HG03469 (cell line): Measurements from ENCODE around the gene SLC3A2.
"Not testable (repeated sequence)": the region's sequence is repeated elsewhere in the genome, so short reads cannot be mapped to it uniquely, and the experiment has no call there.

Source experiments
- ATAC-seq: cut with Tn5 transposase; IDR thresholded peaks from one replicate; pipeline ENCODE4 v1.9.1; 2021; ENCODE audit warnings: mild to moderate bottlenecking, moderate library complexity, moderate number of reproducible peaks; ENCODE audit not compliant: unreplicated experiment

Gene SLC3A2

GRCh38 chr11:62851807-62852522, 28.7 kb upstream of the SLC3A2 start:
- no peak for ATAC-seq

- ATAC-seq, result no peak
These were observed 28.0 kb upstream of the SLC3A2 start for GRCh38 chr11:62852523-62853188.

GRCh38 chr11:62853279-62853965, 27.3 kb upstream of the SLC3A2 start:
- ATAC-seq, result no peak

GRCh38 chr11:62854013-62854824, 26.5 kb upstream of the SLC3A2 start:
- ATAC-seq, result no peak

GRCh38 chr11:62854825-62855570, 25.7 kb upstream of the SLC3A2 start:
- no peak for ATAC-seq

- peak; percentile 69 for ATAC-seq
These were observed 24.9 kb upstream of the SLC3A2 start for GRCh38 chr11:62855571-62856332.

GRCh38 chr11:62856333-62856895, 24.3 kb upstream of the SLC3A2 start:
- no peak for ATAC-seq

- no peak for ATAC-seq
These were observed 23.1 kb upstream of the SLC3A2 start for GRCh38 chr11:62857541-62857982.

- ATAC-seq, result no peak
These were observed 22.5 kb upstream of the SLC3A2 start for GRCh38 chr11:62858201-62858600.

- not testable (repeated sequence) for ATAC-seq
These were observed 21.4 kb upstream of the SLC3A2 start for GRCh38 chr11:62859281-62859703.

GRCh38 chr11:62860835-62861563, 19.7 kb upstream of the SLC3A2 start:
- no peak for ATAC-seq

- not testable (repeated sequence) for ATAC-seq
These were observed 19.0 kb upstream of the SLC3A2 start for GRCh38 chr11:62861564-62862192.

GRCh38 chr11:62863687-62864335, 16.9 kb upstream of the SLC3A2 start:
- no peak for ATAC-seq

- ATAC-seq, result no peak
These were observed 15.1 kb upstream of the SLC3A2 start for GRCh38 chr11:62865635-62866034.

- no peak for ATAC-seq
These were observed 5.8 kb upstream of the SLC3A2 start for GRCh38 chr11:62874851-62875250.

GRCh38 chr11:62875698-62876478, 4.8 kb upstream of the SLC3A2 start:
- no peak for ATAC-seq

GRCh38 chr11:62876712-62877111, 4.0 kb upstream of the SLC3A2 start:
- ATAC-seq, result no peak
